Skeletal muscle cell (primary cell): ENCODE measurements around the gene CALM3.

Experiments
- DNase-seq: peaks from one replicate; pipeline ENCODE4 v3.0.0-alpha.2; 2010; ENCODE audit warnings: low read depth
- H3K4me3 ChIP-seq: 2 replicates; pipeline ENCODE4 v1.5.1; 2011; ENCODE audit warnings: low read depth, mild to moderate bottlenecking, control low read depth, low read length, moderate library complexity

CALM3 gene

DNA sequence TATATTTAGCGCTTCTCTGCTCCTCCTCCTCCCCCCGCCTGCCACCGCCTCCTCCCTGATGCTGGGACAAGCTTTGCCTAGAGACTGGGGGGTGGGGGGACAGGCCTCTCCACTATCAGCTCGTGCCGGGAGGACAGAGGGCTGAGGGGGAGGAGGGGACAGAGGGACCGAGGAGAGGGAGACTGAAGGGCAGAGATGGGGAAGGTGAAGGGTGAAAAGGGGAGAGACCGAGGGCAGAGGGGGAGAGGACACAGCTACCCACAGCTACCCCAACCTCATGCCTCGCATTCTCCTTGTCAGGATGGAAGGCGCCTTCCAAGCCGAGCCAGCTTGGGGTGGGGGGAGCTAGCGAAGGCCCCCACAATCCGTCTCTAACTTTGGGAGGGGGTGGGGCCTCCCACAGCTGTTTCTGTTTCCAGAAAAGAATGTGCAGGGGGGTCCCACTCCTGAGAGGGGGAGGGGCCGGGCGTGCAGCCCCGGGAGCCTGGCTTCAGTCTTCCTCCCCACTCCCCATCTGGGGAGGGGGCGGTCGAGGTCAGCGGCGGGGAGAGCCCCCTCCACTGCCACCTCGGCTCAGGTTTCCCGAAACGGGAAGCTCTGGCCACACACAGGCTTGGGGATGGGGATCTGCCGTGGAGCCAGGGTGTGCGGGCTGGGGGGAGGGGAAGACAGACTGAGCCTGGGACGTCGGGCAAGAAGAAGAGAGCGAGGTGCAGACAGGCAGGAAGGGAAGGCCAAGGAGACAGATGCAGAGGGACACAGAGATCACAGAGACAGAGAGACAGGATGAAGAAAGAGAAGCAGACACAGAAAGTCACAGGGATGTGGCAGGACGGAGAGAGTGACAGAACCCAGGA, 58.2 kb downstream of the CALM3 start:
- peak overlapping the region; percentile 59 for H3K4me3 ChIP-seq
- DNase-seq: no peak

DNA sequence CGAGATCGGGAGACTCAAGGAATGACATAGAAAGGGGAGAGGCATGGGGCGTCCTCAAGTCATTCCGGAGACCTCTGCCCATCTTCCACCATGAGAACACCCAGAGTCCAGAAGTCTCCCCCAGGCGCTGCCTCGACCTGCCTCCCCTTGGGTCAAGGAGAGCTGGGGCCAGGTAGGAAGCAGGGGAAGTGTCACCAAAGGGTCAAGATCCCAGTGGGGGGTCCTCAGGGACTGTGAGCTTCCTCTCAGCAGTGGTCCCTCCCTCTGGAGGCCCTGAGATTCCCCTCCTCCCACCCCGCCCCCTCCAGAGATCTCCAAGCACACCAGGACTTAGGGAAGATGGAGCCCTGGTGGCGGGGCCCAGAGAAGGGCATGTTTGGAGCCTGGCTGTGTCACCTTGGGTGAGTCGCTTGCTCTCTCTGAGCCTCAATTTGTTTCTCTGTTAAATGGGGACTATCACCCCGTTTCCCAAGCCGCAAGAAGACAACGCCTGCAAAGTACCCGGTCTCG, 58.9 kb downstream of the CALM3 start:
- no peak for DNase-seq
- peak overlapping the region; percentile 59 for H3K4me3 ChIP-seq
